Endothelial cell of umbilical vein (primary cell): ENCODE results near the gene KRTAP10-2. TPM values are rescaled to one million over a fixed set of nuclear protein-coding genes. Genes with fewer than 3 reads are reported as not detected.

Experiments used
- BruUV-seq: library from RNA; stranded (reverse); fragments of 400-500 nt; replicated peaks from 2 replicates; lab custom pipeline; 2021; lab: Mats Ljungman, UMichigan
- CTCF ChIA-PET: fragments of 300-600, 350-600 bp; sonication (Branson Sonifier 250); formaldehyde crosslinking; loops from one replicate; lab custom pipeline; 2021; ENCODE audit warnings: antibody characterized with exemption, inconsistent platforms; lab: Charles Lee
- POLR2A ChIA-PET: fragments of 300-600, 350-600 bp; sonication (Branson Sonifier 250); formaldehyde crosslinking; loops from one replicate; lab custom pipeline; 2021; ENCODE audit warnings: antibody characterized with exemption, inconsistent platforms; lab: Charles Lee
- DNase-seq: peaks from one replicate; pipeline ENCODE4 v3.0.0-alpha.2; 2011; ENCODE audit warnings: low read depth, low spot score
- FAIRE-seq: peaks from 2 replicates; lab custom pipeline; 2011; peaks lifted over from hg19 to GRCh38; lab: Jason Lieb, UNC
- H2AFZ ChIP-seq: 2 replicates; pipeline ENCODE4 v1.6.0; 2012; ENCODE audit warnings: low read depth, low read length, control low read depth, inconsistent platforms
- H3K27ac ChIP-seq: 2 replicates; pipeline ENCODE4 v1.5.1; 2011; ENCODE audit warnings: low read depth, mild to moderate bottlenecking, control low read depth, low read length, moderate library complexity; ENCODE audit not compliant: insufficient read depth
- H3K27me3 ChIP-seq, 2 experiments: 2 replicates each; pipeline versions ENCODE4 v1.6.0 to v1.6.1; 2011; ENCODE audit warnings: low read length in 2 of 2, mixed read lengths in 1 of 2; ENCODE audit not compliant: control insufficient read depth in 2 of 2, insufficient read depth in 2 of 2
- H3K36me3 ChIP-seq, 2 experiments: 2 replicates in 1 of 2; 3 replicates in 1 of 2; pipeline ENCODE4 v1.5.1; 2011; ENCODE audit warnings: low read length in 2 of 2, mild to moderate bottlenecking in 1 of 2, moderate library complexity in 1 of 2; ENCODE audit not compliant: control insufficient read depth in 2 of 2, insufficient read depth in 2 of 2; ENCODE audit errors: extremely low read depth in 1 of 2
- H3K4me1 ChIP-seq: 3 replicates; pipeline ENCODE4 v1.5.1; 2011; ENCODE audit warnings: mild to moderate bottlenecking, low read length; ENCODE audit not compliant: control insufficient read depth, insufficient read depth; ENCODE audit errors: extremely low read depth
- H3K4me2 ChIP-seq: 2 replicates; pipeline ENCODE4 v1.6.1; 2011; ENCODE audit warnings: low read length, control low read depth, mixed read lengths; ENCODE audit not compliant: insufficient read depth
- H3K4me3 ChIP-seq, 3 experiments: fragments of 200-600 bp in 1 of 3; sonication (generic), shearing (Covaris generic) in 1 of 3; replicated peaks in 1 of 3; 2 replicates each; pipeline ENCODE4 v1.5.1; 2011 to 2016; ENCODE audit warnings: control low read depth in 3 of 3, low read length in 3 of 3, mild to moderate bottlenecking in 2 of 3, inconsistent platforms in 1 of 3, low read depth in 1 of 3, moderate library complexity in 1 of 3; ENCODE audit not compliant: insufficient read depth in 1 of 3
- H3K79me2 ChIP-seq: 2 replicates; pipeline ENCODE4 v1.6.0; 2012; ENCODE audit warnings: low read length, inconsistent platforms; ENCODE audit not compliant: control insufficient read depth, insufficient read depth
- H3K9ac ChIP-seq: replicated peaks from 2 replicates; pipeline ENCODE3; 2011; ENCODE audit warnings: low read length, control low read depth; ENCODE audit not compliant: insufficient read depth; ENCODE audit errors: extremely low read depth
- H3K9me1 ChIP-seq: replicated peaks from 3 replicates; pipeline ENCODE4 v1.6.0; 2011; ENCODE audit warnings: mild to moderate bottlenecking, low read length; ENCODE audit not compliant: control insufficient read depth, insufficient read depth; ENCODE audit errors: extremely low read depth
- H3K9me3 ChIP-seq: replicated peaks from 2 replicates; pipeline ENCODE4 v1.5.1; 2012; ENCODE audit warnings: low read length, inconsistent platforms; ENCODE audit not compliant: control insufficient read depth, insufficient read depth
- H4K20me1 ChIP-seq: replicated peaks from 2 replicates; pipeline ENCODE3; 2011; ENCODE audit warnings: mild to moderate bottlenecking, low read length; ENCODE audit not compliant: control insufficient read depth, insufficient read depth; ENCODE audit errors: extremely low read depth
- EZH2 ChIP-seq: IDR thresholded peaks from 2 replicates; pipeline ENCODE4 v1.6.1; 2012; ENCODE audit warnings: borderline replicate concordance, low read depth, mild to moderate bottlenecking, moderate library complexity, low read length, inconsistent platforms; ENCODE audit not compliant: severe bottlenecking
- FOS ChIP-seq: IDR thresholded peaks from 2 replicates; pipeline ENCODE4 v1.6.1; 2011; ENCODE audit warnings: mild to moderate bottlenecking, low read length, moderate library complexity, borderline replicate concordance; ENCODE audit not compliant: insufficient read depth
- GATA2 ChIP-seq: IDR thresholded peaks from 2 replicates; pipeline ENCODE4 v1.7.0; 2011; ENCODE audit warnings: low read depth, mild to moderate bottlenecking, moderate library complexity, mixed read lengths, low read length; ENCODE audit not compliant: insufficient read length, insufficient read depth
- JUN ChIP-seq: IDR thresholded peaks from 2 replicates; pipeline ENCODE4 v1.6.1; 2011; ENCODE audit warnings: borderline replicate concordance, low read depth; ENCODE audit not compliant: insufficient read length, insufficient read depth
- MYC ChIP-seq: IDR thresholded peaks from one replicate; pipeline ENCODE4 v1.6.1; 2011; ENCODE audit warnings: mild to moderate bottlenecking, low read depth, low read length
- POLR2A ChIP-seq: IDR thresholded peaks from 2 replicates; pipeline ENCODE4 v1.6.1; 2012; ENCODE audit warnings: low read depth, mild to moderate bottlenecking, control low read depth, low read length
- POLR2AphosphoS5 ChIP-seq: IDR thresholded peaks from 2 replicates; pipeline ENCODE4 v1.6.1; 2012; ENCODE audit warnings: low read depth, mild to moderate bottlenecking, control low read depth, low read length, moderate library complexity; ENCODE audit not compliant: insufficient read depth
- dilution Hi-C: fragments of 300-500 bp; cut with MboI; formaldehyde crosslinking; loops from one replicate; pipeline ENCODE4 v1.15.0; 2019; ENCODE audit warnings: low sequenced_read_pairs; ENCODE audit not compliant: extremely low pct_ligation_motif_present
- intact Hi-C: fragments of 100-400 bp; cut with micrococcal nuclease; formaldehyde crosslinking; loops from one replicate; pipeline ENCODE4 v1.10.0; 2022
- polyA plus RNA-seq, 4 experiments: library from polyadenylated mRNA; depleted of rRNA in 3 of 4; stranded (reverse) in 3 of 4; unstranded in 1 of 4; fragments of >200 nt; gene quantifications; 2 replicates each; pipeline versions ENCODE4 v1.2.1 to v1.2.3, GENCODE V29; 2011 to 2012; ENCODE audit warnings: missing spikeins in 1 of 4
- total RNA-seq: library from RNA; stranded (reverse); gene quantifications from 2 replicates; pipeline ENCODE4 v1.2.3, GENCODE V29; 2021
- TF ChIP-seq, protein P1 (sequence below), 2 donors: IDR thresholded peaks; 1 replicate in 1 of 2; 2 replicates in 1 of 2; pipeline ENCODE4 v1.5.1; 2011; ENCODE audit warnings: low read length in 2 of 2, mild to moderate bottlenecking in 2 of 2, moderate library complexity in 2 of 2, control low read depth in 1 of 2, inconsistent platforms in 1 of 2, low read depth in 1 of 2; ENCODE audit not compliant: insufficient read depth in 1 of 2; ENCODE audit errors: extremely low read depth in 1 of 2
- TF ChIP-seq, protein P2 (sequence below): IDR thresholded peaks from 2 replicates; pipeline ENCODE4 v1.6.1; 2011; ENCODE audit not compliant: insufficient read depth, insufficient read length

The KRTAP10-2 gene
- total and polyA plus RNA-seq, 2 donors (not counting 3 experiments of a cell fraction or from before 2014, with no cell fraction given) = not detected

DNA sequence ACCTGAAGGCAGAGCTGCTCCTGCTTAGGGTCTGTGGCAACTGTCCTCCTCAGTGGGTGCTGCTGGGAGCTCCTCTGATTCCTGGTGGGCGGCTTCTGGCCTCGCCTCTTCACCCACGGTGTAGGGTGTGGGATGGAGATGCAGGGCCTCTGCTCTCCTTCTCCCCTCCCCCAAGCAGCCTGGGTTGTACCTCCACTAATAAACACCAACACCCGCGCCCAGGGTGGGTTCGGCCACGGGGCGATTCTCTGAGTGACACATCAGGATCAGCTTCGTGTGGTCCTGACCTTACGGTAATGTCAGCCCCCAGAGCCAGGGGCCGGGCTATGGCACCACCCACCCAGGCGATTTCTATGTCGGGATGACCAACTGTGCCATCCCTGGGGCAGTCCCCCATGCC is 35.0 kb downstream of the KRTAP10-2 start:
- no peak overlapping the region for H2AFZ ChIP-seq
- H3K9ac ChIP-seq = no peak overlapping the region
- H3K79me2 ChIP-seq = no peaks in the 10 kb centered on the region
- H3K9me3 ChIP-seq = no peaks in the 10 kb centered on the region
- no peaks in the 10 kb centered on the region for H4K20me1 ChIP-seq
- no peak for DNase-seq
- no peak overlapping the region for H3K27ac ChIP-seq
- intact Hi-C loops (loop anchor here (10.0 kb wide), 1 partner anchor 418 kb away; no protein-coding TSS in a partner anchor), dilution Hi-C loops (no loop called here)
- H3K9me1 ChIP-seq = no peaks in the 10 kb centered on the region
- no peaks in the 10 kb centered on the region for H3K27me3 ChIP-seq
- ChIA-PET POLR2A (no interaction called here), CTCF (interaction anchor here (1.7 kb wide), 1 partner anchor 277 kb away, joined by 9 read pairs; no protein-coding TSS in a partner anchor)
- no peak overlapping the region for H3K4me3 ChIP-seq
- TF ChIP-seq FOS (no peak), MYC (no peak), EZH2 (no peak), POLR2AphosphoS5 (no peak), JUN (no peak), POLR2A (no peak), GATA2 (no peak)
- TF ChIP-seq, protein P1, sequence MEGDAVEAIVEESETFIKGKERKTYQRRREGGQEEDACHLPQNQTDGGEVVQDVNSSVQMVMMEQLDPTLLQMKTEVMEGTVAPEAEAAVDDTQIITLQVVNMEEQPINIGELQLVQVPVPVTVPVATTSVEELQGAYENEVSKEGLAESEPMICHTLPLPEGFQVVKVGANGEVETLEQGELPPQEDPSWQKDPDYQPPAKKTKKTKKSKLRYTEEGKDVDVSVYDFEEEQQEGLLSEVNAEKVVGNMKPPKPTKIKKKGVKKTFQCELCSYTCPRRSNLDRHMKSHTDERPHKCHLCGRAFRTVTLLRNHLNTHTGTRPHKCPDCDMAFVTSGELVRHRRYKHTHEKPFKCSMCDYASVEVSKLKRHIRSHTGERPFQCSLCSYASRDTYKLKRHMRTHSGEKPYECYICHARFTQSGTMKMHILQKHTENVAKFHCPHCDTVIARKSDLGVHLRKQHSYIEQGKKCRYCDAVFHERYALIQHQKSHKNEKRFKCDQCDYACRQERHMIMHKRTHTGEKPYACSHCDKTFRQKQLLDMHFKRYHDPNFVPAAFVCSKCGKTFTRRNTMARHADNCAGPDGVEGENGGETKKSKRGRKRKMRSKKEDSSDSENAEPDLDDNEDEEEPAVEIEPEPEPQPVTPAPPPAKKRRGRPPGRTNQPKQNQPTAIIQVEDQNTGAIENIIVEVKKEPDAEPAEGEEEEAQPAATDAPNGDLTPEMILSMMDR (IDR thresholded peaks at IDR 0.05; ENCODE audit: extremely low read depth in 1 of 2, insufficient read depth in 1 of 2, low read depth in 1 of 2, low read length in 2 of 2) = no peak
- TF ChIP-seq, protein P2, sequence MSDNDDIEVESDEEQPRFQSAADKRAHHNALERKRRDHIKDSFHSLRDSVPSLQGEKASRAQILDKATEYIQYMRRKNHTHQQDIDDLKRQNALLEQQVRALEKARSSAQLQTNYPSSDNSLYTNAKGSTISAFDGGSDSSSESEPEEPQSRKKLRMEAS = no peak
- H3K4me1 ChIP-seq = no peaks in the 10 kb centered on the region
- BruUV-seq = no TSS peak
- H3K36me3 ChIP-seq = no peaks in the 10 kb centered on the region
- no peak overlapping the region for H3K4me2 ChIP-seq
- no peak for FAIRE-seq
